Osteoblast (primary cell): Measurements from ENCODE around the gene OSR1. TPM values are rescaled to one million over a fixed set of nuclear protein-coding genes. Genes with fewer than 3 reads are reported as not detected.

ENCODE experiments used
- DNase-seq: peaks from one replicate; pipeline ENCODE4 v3.0.0; 2011; ENCODE audit warnings: low spot score, mixed read lengths; ENCODE audit not compliant: insufficient read length; ENCODE audit errors: missing footprints
- H2AFZ ChIP-seq: 2 replicates; pipeline ENCODE4 v1.6.0; 2011; ENCODE audit warnings: mild to moderate bottlenecking, low read length
- H3K27ac ChIP-seq: 2 replicates; pipeline ENCODE4 v1.5.1; 2011; ENCODE audit warnings: mild to moderate bottlenecking, low read depth, low read length, moderate library complexity
- H3K27me3 ChIP-seq: 2 replicates; pipeline ENCODE4 v1.6.0; 2012; ENCODE audit warnings: mild to moderate bottlenecking, control low read depth, inconsistent platforms, low read length, moderate library complexity; ENCODE audit not compliant: insufficient read depth
- H3K36me3 ChIP-seq: 2 replicates; pipeline ENCODE4 v1.5.1; 2011; ENCODE audit warnings: mild to moderate bottlenecking, low read length, control low read depth, moderate library complexity; ENCODE audit not compliant: insufficient read depth
- H3K4me1 ChIP-seq: 2 replicates; pipeline ENCODE4 v1.5.1; 2011; ENCODE audit warnings: mild to moderate bottlenecking, low read length, control low read depth, moderate library complexity; ENCODE audit not compliant: insufficient read depth
- H3K4me2 ChIP-seq: 2 replicates; pipeline ENCODE4 v1.6.0; 2011; ENCODE audit warnings: mild to moderate bottlenecking, low read length; ENCODE audit not compliant: insufficient read depth
- H3K4me3 ChIP-seq: fragments of 200-600 bp; sonication (generic); 3 replicates; pipeline ENCODE4 v1.5.1; 2012; ENCODE audit warnings: mild to moderate bottlenecking, low read length, inconsistent platforms; ENCODE audit not compliant: insufficient read depth
- H3K79me2 ChIP-seq: 2 replicates; pipeline ENCODE4 v1.6.0; 2012; ENCODE audit warnings: mild to moderate bottlenecking, low read length, control low read depth, inconsistent platforms; ENCODE audit not compliant: insufficient read depth
- H3K9me3 ChIP-seq: 2 replicates; pipeline ENCODE4 v1.5.1; 2011; ENCODE audit warnings: low read depth, low read length, control low read depth
- H4K20me1 ChIP-seq: 2 replicates; pipeline ENCODE4 v1.6.0; 2012; ENCODE audit warnings: mild to moderate bottlenecking, low read length, control low read depth; ENCODE audit not compliant: insufficient read depth
- CTCF ChIP-seq: IDR thresholded peaks from 2 replicates; pipeline ENCODE4 v1.5.1; 2011; ENCODE audit warnings: mild to moderate bottlenecking, low read depth, low read length, moderate library complexity; ENCODE audit errors: extremely low read depth
- total RNA-seq: library from RNA; depleted of rRNA; stranded (reverse); fragments of >200 nt; gene quantifications from 2 replicates; pipeline ENCODE4 v1.2.3, GENCODE V29; 2012

OSR1 gene
- total RNA-seq, 1 donor = 15.2 TPM

DNA sequence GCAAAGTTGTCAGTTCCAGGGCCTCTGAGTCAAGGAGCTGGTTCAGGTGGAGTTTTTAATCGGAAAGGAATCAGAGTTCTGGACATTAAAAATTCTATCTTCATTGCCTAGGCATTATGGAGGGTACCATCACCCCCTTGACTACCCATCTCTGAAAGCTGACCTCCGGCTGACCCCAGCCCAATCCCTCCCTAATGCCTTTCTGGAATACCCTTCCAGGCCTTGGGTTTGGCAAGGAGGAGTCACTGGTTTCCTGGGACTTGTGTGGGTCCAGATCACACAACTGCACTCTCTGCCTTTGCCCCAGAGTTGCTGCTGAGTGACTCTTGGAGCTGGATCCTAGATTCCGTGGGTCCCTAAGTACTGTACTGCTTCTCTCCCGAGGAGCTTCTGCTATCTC, 1.0 kb upstream of the OSR1 start:
- Histone ChIP-seq H3K4me3 (no peak overlapping the region), H3K27ac (no peak overlapping the region)
- peak; percentile 72 for DNase-seq

GRCh38 chr2:19359021-19359357, 566 bp upstream of the OSR1 start:
- no peak for TF ChIP-seq CTCF
- DNase-seq = peak; percentile 52
- no peaks in the 10 kb centered on the region for H3K27me3 ChIP-seq
- peaks cover 27% of the 10 kb centered on the region for H4K20me1 ChIP-seq
- H3K4me2 ChIP-seq = peak overlapping the region; percentile 94
- H3K9me3 ChIP-seq = no peaks in the 10 kb centered on the region
- H3K79me2 ChIP-seq = peaks cover 42% of the 10 kb centered on the region
- H2AFZ ChIP-seq = peak overlapping the region; percentile 91
- no peak overlapping the region for H3K27ac ChIP-seq
- peaks cover 5% of the 10 kb centered on the region for H3K36me3 ChIP-seq
- peak overlapping the region; percentile 93 for H3K4me3 ChIP-seq
- H3K4me1 ChIP-seq = peaks cover 15% of the 10 kb centered on the region

More for the DNA sequence above, 1.0 kb upstream of the OSR1 start:
- no peaks in the 10 kb centered on the region for H3K27me3 ChIP-seq
- peaks cover 5% of the 10 kb centered on the region for H3K36me3 ChIP-seq
- H3K4me2 ChIP-seq = no peak overlapping the region
- H3K79me2 ChIP-seq = peaks cover 37% of the 10 kb centered on the region
- peaks cover 15% of the 10 kb centered on the region for H3K4me1 ChIP-seq
- no peaks in the 10 kb centered on the region for H3K9me3 ChIP-seq
- no peak overlapping the region for H2AFZ ChIP-seq
- H4K20me1 ChIP-seq = peaks cover 26% of the 10 kb centered on the region
- no peak for TF ChIP-seq CTCF

- no peaks in the 10 kb centered on the region for H3K27me3 ChIP-seq
- peak overlapping the region; percentile 71 for H3K27ac ChIP-seq
- H3K9me3 ChIP-seq = no peaks in the 10 kb centered on the region
- H3K4me3 ChIP-seq = peak overlapping the region; percentile 93
- H4K20me1 ChIP-seq = peaks cover 27% of the 10 kb centered on the region
- peak; percentile 93 for DNase-seq
- H3K4me2 ChIP-seq = peak overlapping the region; percentile 94
- H3K79me2 ChIP-seq = peaks cover 48% of the 10 kb centered on the region
- peaks cover 7% of the 10 kb centered on the region for H3K4me1 ChIP-seq
- H3K36me3 ChIP-seq = peaks cover 7% of the 10 kb centered on the region
- TF ChIP-seq CTCF = no peak
- peak overlapping the region; percentile 95 for H2AFZ ChIP-seq
These were observed 801 bp downstream of the OSR1 start for GRCh38 chr2:19357402-19358241.

GRCh38 chr2:19356545-19357401, 1.6 kb downstream of the OSR1 start:
- Histone ChIP-seq H3K27ac (no peak overlapping the region), H2AFZ (no peak overlapping the region), H4K20me1 (peaks cover 27% of the 10 kb centered on the region), H3K9me3 (no peaks in the 10 kb centered on the region), H3K4me2 (peak overlapping the region; percentile 94), H3K4me1 (peaks cover 7% of the 10 kb centered on the region), H3K79me2 (peaks cover 48% of the 10 kb centered on the region), H3K4me3 (peak overlapping the region; percentile 93), H3K27me3 (no peaks in the 10 kb centered on the region), H3K36me3 (peaks cover 15% of the 10 kb centered on the region)
- TF ChIP-seq CTCF = no peak
- peak; percentile 90 for DNase-seq
